HTERT RPE-1 (cell line): Measurements from ENCODE around the gene NFYC.

Experiments used
- in situ Hi-C: fragments of 300-500 bp; cut with MboI; formaldehyde crosslinking; loops from 4 replicates; pipeline ENCODE4 v1.14.3; 2020; ENCODE audit warnings: low sequenced_read_pairs

The NFYC gene

DNA sequence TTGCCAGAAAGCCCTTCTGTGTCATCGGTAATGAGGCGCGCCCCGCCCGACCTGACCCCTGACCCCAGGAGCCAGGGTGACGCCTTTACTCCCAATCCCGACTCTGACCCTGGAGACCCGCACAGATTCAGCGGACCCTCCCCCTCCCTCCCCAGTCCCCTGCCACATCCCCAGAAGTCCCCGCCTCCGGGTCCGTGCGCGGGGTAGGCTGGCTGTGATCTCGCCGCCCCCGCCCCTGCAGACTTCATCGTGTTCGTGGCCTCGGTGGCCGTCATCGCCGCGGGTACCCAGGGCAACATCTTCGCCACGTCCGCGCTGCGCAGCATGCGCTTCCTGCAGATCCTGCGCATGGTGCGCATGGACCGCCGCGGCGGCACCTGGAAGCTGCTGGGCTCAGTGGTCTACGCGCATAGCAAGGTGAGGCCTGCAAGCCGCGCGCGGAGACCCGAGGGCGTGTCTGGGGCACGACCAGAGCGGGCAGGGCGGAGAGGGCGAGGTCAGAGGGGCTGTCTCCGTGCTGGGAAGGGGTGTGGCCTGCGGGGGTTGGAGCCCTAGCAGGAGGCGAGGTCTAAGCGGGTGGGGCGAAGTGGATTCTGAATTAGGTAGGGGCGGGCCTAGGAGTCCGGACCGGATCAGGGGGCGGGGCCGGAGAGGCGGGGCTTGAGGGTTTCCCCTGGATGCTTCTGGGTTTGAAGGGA is 126.9 kb downstream of the NFYC start:
- in situ Hi-C loops = no loop called here

- in situ Hi-C loops = no loop called here
These were observed 127.6 kb downstream of the NFYC start for GRCh38 chr1:40819101-40819500.

- in situ Hi-C loops = no loop called here
These were observed 128.8 kb downstream of the NFYC start for GRCh38 chr1:40820251-40820797.
